Keratinocyte (primary cell): ENCODE measurements around the gene MAPK4. TPM values are rescaled to one million over a fixed set of nuclear protein-coding genes. Genes with fewer than 3 reads are reported as not detected.

Experiments
- DNase-seq: peaks from one replicate; pipeline ENCODE4 v3.0.0-alpha.2; 2011; ENCODE audit warnings: low read depth, missing footprints, low spot score
- FAIRE-seq: peaks from 2 replicates; lab custom pipeline; 2011; peaks lifted over from hg19 to GRCh38; lab: Jason Lieb, UNC
- H2AFZ ChIP-seq: 2 replicates; pipeline ENCODE4 v1.6.0; 2012; ENCODE audit warnings: low read length, control low read depth, inconsistent platforms; ENCODE audit not compliant: control insufficient read depth
- H3K27ac ChIP-seq: 2 replicates; pipeline ENCODE4 v1.5.1; 2011; ENCODE audit warnings: low read length; ENCODE audit not compliant: control insufficient read depth, insufficient read depth
- H3K27me3 ChIP-seq: 3 replicates; pipeline ENCODE4 v1.6.0; 2011; ENCODE audit warnings: low read length; ENCODE audit not compliant: control insufficient read depth, insufficient read depth; ENCODE audit errors: extremely low read depth
- H3K36me3 ChIP-seq, 2 experiments: 2 replicates in 1 of 2; 3 replicates in 1 of 2; pipeline ENCODE4 v1.5.1; 2011; ENCODE audit warnings: low read length in 2 of 2, mild to moderate bottlenecking in 1 of 2; ENCODE audit not compliant: control insufficient read depth in 2 of 2, insufficient read depth in 2 of 2; ENCODE audit errors: extremely low read depth in 1 of 2
- H3K4me1 ChIP-seq: 3 replicates; pipeline ENCODE4 v1.5.1; 2011; ENCODE audit warnings: low read length; ENCODE audit not compliant: control insufficient read depth, insufficient read depth; ENCODE audit errors: extremely low read depth
- H3K4me2 ChIP-seq: 3 replicates; pipeline ENCODE4 v1.6.0; 2011; ENCODE audit warnings: low read depth, low read length; ENCODE audit not compliant: control insufficient read depth, insufficient read depth; ENCODE audit errors: extremely low read depth
- H3K4me3 ChIP-seq, 3 experiments: fragments of 200-600 bp in 1 of 3; sonication (generic) in 1 of 3; 2 replicates in 2 of 3; 3 replicates in 1 of 3; pipeline ENCODE4 v1.5.1; 2011 to 2016; ENCODE audit warnings: low read length in 3 of 3, mild to moderate bottlenecking in 3 of 3, control low read depth in 2 of 3, inconsistent platforms in 1 of 3, low read depth in 1 of 3, mixed read lengths in 1 of 3, mixed run types in 1 of 3, moderate library complexity in 1 of 3; ENCODE audit not compliant: control insufficient read depth in 2 of 3, insufficient read depth in 2 of 3; ENCODE audit errors: extremely low read depth in 1 of 3
- H3K79me2 ChIP-seq: 2 replicates; pipeline ENCODE4 v1.6.0; 2012; ENCODE audit warnings: low read length; ENCODE audit not compliant: control insufficient read depth, insufficient read depth
- H3K9ac ChIP-seq: 3 replicates; pipeline ENCODE4 v1.6.0; 2011; ENCODE audit warnings: low read length; ENCODE audit not compliant: control insufficient read depth, insufficient read depth; ENCODE audit errors: extremely low read depth
- H3K9me1 ChIP-seq: 3 replicates; pipeline ENCODE4 v1.6.0; 2011; ENCODE audit warnings: low read length; ENCODE audit not compliant: control insufficient read depth, insufficient read depth; ENCODE audit errors: extremely low read depth
- H3K9me3 ChIP-seq: 2 replicates; pipeline ENCODE4 v1.5.1; 2012; ENCODE audit warnings: low read depth, low read length; ENCODE audit not compliant: control insufficient read depth
- H4K20me1 ChIP-seq: 3 replicates; pipeline ENCODE4 v1.6.0; 2011; ENCODE audit warnings: low read length; ENCODE audit not compliant: control insufficient read depth, insufficient read depth; ENCODE audit errors: extremely low read depth
- CTCF ChIP-seq, 3 experiments: IDR thresholded peaks in 1 of 3; conservative IDR thresholded peaks in 1 of 3; optimal IDR thresholded peaks in 1 of 3; 2 replicates in 2 of 3; 3 replicates in 1 of 3; pipeline versions ENCODE3 to v1.5.1; 2011; ENCODE audit warnings: low read length in 3 of 3, mild to moderate bottlenecking in 3 of 3, moderate library complexity in 2 of 3, control low read depth in 1 of 3, inconsistent platforms in 1 of 3; ENCODE audit not compliant: insufficient read depth in 2 of 3; ENCODE audit errors: extremely low read depth in 1 of 3
- EZH2 ChIP-seq: IDR thresholded peaks from one replicate; pipeline ENCODE4 v1.6.1; 2012; ENCODE audit warnings: inconsistent platforms, mild to moderate bottlenecking, low read length, moderate library complexity
- dilution Hi-C: fragments of 300-500 bp; cut with MboI; formaldehyde crosslinking; loops from one replicate; pipeline ENCODE4 v1.7.0; 2020; ENCODE audit warnings: low sequenced_read_pairs; ENCODE audit not compliant: extremely low pct_ligation_motif_present
- polyA plus RNA-seq, 5 experiments: library from polyadenylated mRNA; depleted of rRNA in 3 of 5; stranded (reverse) in 3 of 5; stranded (forward) in 1 of 5; unstranded in 1 of 5; fragments of >200 nt; gene quantifications; 1 replicate in 1 of 5; 2 replicates in 3 of 5; 3 replicates in 1 of 5; pipeline versions ENCODE4 v1.2.1 to v1.2.3, GENCODE V29; 2011 to 2012; ENCODE audit warnings: missing spikeins in 2 of 5, low read depth in 1 of 5, low replicate concordance in 1 of 5

The MAPK4 gene
- polyA plus RNA-seq, 1 donor (not counting 4 experiments of a cell fraction or from before 2014, with no cell fraction given), result not detected

DNA sequence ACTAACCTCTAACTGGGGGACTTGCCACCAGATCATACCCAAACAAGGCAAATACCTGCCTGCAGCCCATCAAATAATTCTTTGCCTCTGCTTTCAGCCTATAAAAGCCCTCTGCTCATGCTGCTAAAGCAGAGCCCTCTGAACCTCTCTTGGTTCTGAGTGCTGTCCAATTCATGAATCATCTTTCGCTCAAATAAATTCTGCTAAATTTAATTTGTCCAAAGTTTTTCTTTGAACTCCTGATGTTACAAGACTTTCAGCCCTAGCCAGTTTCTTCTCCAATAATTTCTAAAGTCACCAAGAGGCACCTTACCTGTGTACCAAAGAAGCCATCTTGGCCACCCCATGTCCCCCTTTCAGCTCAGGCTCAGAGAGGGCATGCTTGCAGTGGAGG, 188.0 kb downstream of the MAPK4 start:
- H3K4me1 ChIP-seq, result no peaks in the 10 kb centered on the region
- dilution Hi-C loops, result no loop called here
- H3K4me3 ChIP-seq, result no peak overlapping the region
- H3K27me3 ChIP-seq, result peaks cover 6% of the 10 kb centered on the region
- H3K79me2 ChIP-seq, result no peaks in the 10 kb centered on the region
- no peak overlapping the region for H2AFZ ChIP-seq
- no peak for TF ChIP-seq EZH2
- no peak for TF ChIP-seq CTCF (optimal IDR thresholded peaks at IDR 0.05 in 1 of 3, IDR thresholded peaks at IDR 0.05 in 1 of 3, conservative IDR thresholded peaks at IDR 0.05 in 1 of 3; ENCODE audit: extremely low read depth in 1 of 3, insufficient read depth in 2 of 3, low read length in 3 of 3)
- no peak overlapping the region for H3K9ac ChIP-seq
- DNase-seq (no peak), FAIRE-seq (no peak)
- no peak overlapping the region for H3K4me2 ChIP-seq
- no peaks in the 10 kb centered on the region for H3K9me3 ChIP-seq
- H3K27ac ChIP-seq, result no peak overlapping the region
- H3K9me1 ChIP-seq, result no peaks in the 10 kb centered on the region
- no peaks in the 10 kb centered on the region for H4K20me1 ChIP-seq
- no peaks in the 10 kb centered on the region for H3K36me3 ChIP-seq

GRCh38 chr18:50748243-50749229, 188.6 kb downstream of the MAPK4 start:
- Histone ChIP-seq H3K9me1 (no peaks in the 10 kb centered on the region), H3K9ac (no peak overlapping the region), H3K79me2 (no peaks in the 10 kb centered on the region), H3K27me3 (peaks cover 6% of the 10 kb centered on the region), H3K36me3 (no peaks in the 10 kb centered on the region), H2AFZ (no peak overlapping the region), H3K4me1 (no peaks in the 10 kb centered on the region), H3K4me3 (no peak overlapping the region), H3K9me3 (no peaks in the 10 kb centered on the region), H3K4me2 (no peak overlapping the region), H3K27ac (no peak overlapping the region), H4K20me1 (no peaks in the 10 kb centered on the region)
- DNase-seq (no peak), FAIRE-seq (no peak)
- TF ChIP-seq CTCF (optimal IDR thresholded peaks at IDR 0.05 in 1 of 3, IDR thresholded peaks at IDR 0.05 in 1 of 3, conservative IDR thresholded peaks at IDR 0.05 in 1 of 3; ENCODE audit: extremely low read depth in 1 of 3, insufficient read depth in 2 of 3, low read length in 3 of 3) (no peak), EZH2 (no peak)
- dilution Hi-C loops, result no loop called here
